SK-N-SH treated with all-trans-retinoic acid at 6 μM for 48 hours (cell line): Measurements from ENCODE around the gene AOX1.

Source experiments
- ARNTL ChIP-seq: fragments of 450-650 bp; formaldehyde crosslinking; IDR thresholded peaks from 2 replicates; pipeline ENCODE4 v1.5.0; 2020; ENCODE audit warnings: low read depth, mild to moderate bottlenecking, moderate library complexity, borderline replicate concordance
- BACH2 ChIP-seq: fragments of 250-450 bp; sonication (Bioruptor Pico); IDR thresholded peaks from 2 replicates; pipeline ENCODE4 v1.9.0; 2021; ENCODE audit warnings: mild to moderate bottlenecking, borderline replicate concordance
- OSR1 ChIP-seq: fragments of 250-450 bp; sonication (Bioruptor Pico); IDR thresholded peaks from 2 replicates; pipeline ENCODE4 v1.8.0; 2022; ENCODE audit warnings: moderate library complexity, mild to moderate bottlenecking, inconsistent platforms
- RARB ChIP-seq: fragments of 250-450 bp; sonication (Bioruptor Pico); IDR thresholded peaks from 2 replicates; pipeline ENCODE4 v1.8.0; 2021; ENCODE audit warnings: mild to moderate bottlenecking, moderate library complexity
- SNAI2 ChIP-seq: fragments of 250-450 bp; sonication (Bioruptor Pico); IDR thresholded peaks from 2 replicates; pipeline ENCODE4 v1.5.0; 2020; ENCODE audit warnings: mild to moderate bottlenecking, moderate library complexity
- TOX ChIP-seq: fragments of 250-450 bp; sonication (Bioruptor Pico); IDR thresholded peaks from 2 replicates; pipeline ENCODE4 v1.8.0; 2021; ENCODE audit warnings: mild to moderate bottlenecking, moderate library complexity, borderline replicate concordance
- ZC3H10 ChIP-seq: fragments of 250-450 bp; sonication (Bioruptor Pico); IDR thresholded peaks from 2 replicates; pipeline ENCODE4 v1.5.1; 2021; ENCODE audit warnings: mild to moderate bottlenecking, moderate library complexity
- ZFP3 ChIP-seq: fragments of 250-450 bp; sonication (Bioruptor Pico); IDR thresholded peaks from 2 replicates; pipeline ENCODE4 v1.5.0; 2020; ENCODE audit warnings: mild to moderate bottlenecking, moderate library complexity
- ZFP30 ChIP-seq: fragments of 450-650 bp; formaldehyde crosslinking; IDR thresholded peaks from 2 replicates; pipeline ENCODE4 v1.5.0; 2022; ENCODE audit warnings: mild to moderate bottlenecking, moderate library complexity
- ZNF565 ChIP-seq: fragments of 450-650 bp; formaldehyde crosslinking; conservative IDR thresholded peaks from 2 replicates; pipeline ENCODE4 v1.5.0; 2020; ENCODE audit warnings: low read depth, mild to moderate bottlenecking, moderate library complexity
- TF ChIP-seq, protein P1 (sequence below): fragments of 250-450 bp; sonication (Bioruptor Pico); IDR thresholded peaks from 2 replicates; pipeline ENCODE4 v1.8.0; 2021; ENCODE audit warnings: low read depth, mild to moderate bottlenecking, moderate library complexity, borderline replicate concordance
- TF ChIP-seq, protein P2 (sequence below): fragments of 250-450 bp; sonication (Bioruptor Pico); IDR thresholded peaks from 2 replicates; pipeline ENCODE4 v1.8.0; 2020; ENCODE audit warnings: mild to moderate bottlenecking, moderate library complexity, borderline replicate concordance
- TF ChIP-seq, protein P3 (sequence below): fragments of 250-450 bp; sonication (Bioruptor Pico); IDR thresholded peaks from 2 replicates; pipeline ENCODE4 v1.5.1; 2020; ENCODE audit warnings: low read depth, mild to moderate bottlenecking, moderate library complexity
- TF ChIP-seq, protein P4 (sequence below): fragments of 250-450 bp; sonication (Bioruptor Pico); IDR thresholded peaks from 2 replicates; pipeline ENCODE4 v1.5.0; 2020; ENCODE audit warnings: mild to moderate bottlenecking, moderate library complexity

DNA sequence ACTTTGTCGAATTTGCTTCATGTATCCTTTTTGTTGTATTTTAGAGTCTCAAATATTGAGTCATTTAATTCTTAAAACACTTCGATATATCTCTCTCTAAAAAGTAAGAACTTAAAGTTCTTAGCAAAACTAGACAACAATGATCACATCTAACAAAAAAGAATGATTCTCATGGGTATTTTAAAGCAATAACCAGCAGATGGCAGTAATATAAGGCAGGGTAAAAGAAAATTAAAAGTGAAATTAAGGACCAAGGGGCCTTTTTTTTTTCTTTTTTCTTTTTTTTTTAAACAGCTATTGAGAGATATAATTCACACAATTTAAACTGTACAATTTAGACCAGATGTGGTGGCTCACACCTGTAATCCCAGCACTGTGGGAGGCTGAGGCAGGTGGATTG lies 9.9 kb upstream of the AOX1 start:
- TF ChIP-seq SNAI2 (CRISPR knock-in tag) (no peak), ARNTL (CRISPR knock-in tag) (no peak), TOX (CRISPR knock-in tag) (no peak), ZC3H10 (no peak), BACH2 (CRISPR knock-in tag) (no peak), OSR1 (CRISPR knock-in tag) (no peak), ZFP3 (no peak), RARB (CRISPR knock-in tag) (no peak), ZFP30 (CRISPR knock-in tag) (no peak), ZNF565 (CRISPR knock-in tag) (no peak)
- TF ChIP-seq, protein P1, sequence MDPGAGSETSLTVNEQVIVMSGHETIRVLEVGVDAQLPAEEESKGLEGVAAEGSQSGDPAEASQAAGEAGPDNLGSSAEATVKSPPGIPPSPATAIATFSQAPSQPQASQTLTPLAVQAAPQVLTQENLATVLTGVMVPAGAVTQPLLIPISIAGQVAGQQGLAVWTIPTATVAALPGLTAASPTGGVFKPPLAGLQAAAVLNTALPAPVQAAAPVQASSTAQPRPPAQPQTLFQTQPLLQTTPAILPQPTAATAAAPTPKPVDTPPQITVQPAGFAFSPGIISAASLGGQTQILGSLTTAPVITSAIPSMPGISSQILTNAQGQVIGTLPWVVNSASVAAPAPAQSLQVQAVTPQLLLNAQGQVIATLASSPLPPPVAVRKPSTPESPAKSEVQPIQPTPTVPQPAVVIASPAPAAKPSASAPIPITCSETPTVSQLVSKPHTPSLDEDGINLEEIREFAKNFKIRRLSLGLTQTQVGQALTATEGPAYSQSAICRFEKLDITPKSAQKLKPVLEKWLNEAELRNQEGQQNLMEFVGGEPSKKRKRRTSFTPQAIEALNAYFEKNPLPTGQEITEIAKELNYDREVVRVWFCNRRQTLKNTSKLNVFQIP = no peak
- TF ChIP-seq, protein P2, sequence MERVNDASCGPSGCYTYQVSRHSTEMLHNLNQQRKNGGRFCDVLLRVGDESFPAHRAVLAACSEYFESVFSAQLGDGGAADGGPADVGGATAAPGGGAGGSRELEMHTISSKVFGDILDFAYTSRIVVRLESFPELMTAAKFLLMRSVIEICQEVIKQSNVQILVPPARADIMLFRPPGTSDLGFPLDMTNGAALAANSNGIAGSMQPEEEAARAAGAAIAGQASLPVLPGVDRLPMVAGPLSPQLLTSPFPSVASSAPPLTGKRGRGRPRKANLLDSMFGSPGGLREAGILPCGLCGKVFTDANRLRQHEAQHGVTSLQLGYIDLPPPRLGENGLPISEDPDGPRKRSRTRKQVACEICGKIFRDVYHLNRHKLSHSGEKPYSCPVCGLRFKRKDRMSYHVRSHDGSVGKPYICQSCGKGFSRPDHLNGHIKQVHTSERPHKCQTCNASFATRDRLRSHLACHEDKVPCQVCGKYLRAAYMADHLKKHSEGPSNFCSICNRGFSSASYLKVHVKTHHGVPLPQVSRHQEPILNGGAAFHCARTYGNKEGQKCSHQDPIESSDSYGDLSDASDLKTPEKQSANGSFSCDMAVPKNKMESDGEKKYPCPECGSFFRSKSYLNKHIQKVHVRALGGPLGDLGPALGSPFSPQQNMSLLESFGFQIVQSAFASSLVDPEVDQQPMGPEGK (CRISPR knock-in tag) = no peak
- TF ChIP-seq, protein P3, sequence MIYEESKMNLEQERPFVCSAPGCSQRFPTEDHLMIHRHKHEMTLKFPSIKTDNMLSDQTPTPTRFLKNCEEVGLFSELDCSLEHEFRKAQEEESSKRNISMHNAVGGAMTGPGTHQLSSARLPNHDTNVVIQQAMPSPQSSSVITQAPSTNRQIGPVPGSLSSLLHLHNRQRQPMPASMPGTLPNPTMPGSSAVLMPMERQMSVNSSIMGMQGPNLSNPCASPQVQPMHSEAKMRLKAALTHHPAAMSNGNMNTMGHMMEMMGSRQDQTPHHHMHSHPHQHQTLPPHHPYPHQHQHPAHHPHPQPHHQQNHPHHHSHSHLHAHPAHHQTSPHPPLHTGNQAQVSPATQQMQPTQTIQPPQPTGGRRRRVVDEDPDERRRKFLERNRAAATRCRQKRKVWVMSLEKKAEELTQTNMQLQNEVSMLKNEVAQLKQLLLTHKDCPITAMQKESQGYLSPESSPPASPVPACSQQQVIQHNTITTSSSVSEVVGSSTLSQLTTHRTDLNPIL = no peak
- TF ChIP-seq, protein P4, sequence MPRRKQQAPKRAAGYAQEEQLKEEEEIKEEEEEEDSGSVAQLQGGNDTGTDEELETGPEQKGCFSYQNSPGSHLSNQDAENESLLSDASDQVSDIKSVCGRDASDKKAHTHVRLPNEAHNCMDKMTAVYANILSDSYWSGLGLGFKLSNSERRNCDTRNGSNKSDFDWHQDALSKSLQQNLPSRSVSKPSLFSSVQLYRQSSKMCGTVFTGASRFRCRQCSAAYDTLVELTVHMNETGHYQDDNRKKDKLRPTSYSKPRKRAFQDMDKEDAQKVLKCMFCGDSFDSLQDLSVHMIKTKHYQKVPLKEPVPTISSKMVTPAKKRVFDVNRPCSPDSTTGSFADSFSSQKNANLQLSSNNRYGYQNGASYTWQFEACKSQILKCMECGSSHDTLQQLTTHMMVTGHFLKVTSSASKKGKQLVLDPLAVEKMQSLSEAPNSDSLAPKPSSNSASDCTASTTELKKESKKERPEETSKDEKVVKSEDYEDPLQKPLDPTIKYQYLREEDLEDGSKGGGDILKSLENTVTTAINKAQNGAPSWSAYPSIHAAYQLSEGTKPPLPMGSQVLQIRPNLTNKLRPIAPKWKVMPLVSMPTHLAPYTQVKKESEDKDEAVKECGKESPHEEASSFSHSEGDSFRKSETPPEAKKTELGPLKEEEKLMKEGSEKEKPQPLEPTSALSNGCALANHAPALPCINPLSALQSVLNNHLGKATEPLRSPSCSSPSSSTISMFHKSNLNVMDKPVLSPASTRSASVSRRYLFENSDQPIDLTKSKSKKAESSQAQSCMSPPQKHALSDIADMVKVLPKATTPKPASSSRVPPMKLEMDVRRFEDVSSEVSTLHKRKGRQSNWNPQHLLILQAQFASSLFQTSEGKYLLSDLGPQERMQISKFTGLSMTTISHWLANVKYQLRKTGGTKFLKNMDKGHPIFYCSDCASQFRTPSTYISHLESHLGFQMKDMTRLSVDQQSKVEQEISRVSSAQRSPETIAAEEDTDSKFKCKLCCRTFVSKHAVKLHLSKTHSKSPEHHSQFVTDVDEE (CRISPR knock-in tag) = no peak
